Fibroblast of the aortic adventitia (primary cell): Measurements from ENCODE around the gene TMEFF1. TPM values are rescaled to one million over a fixed set of nuclear protein-coding genes. Genes with fewer than 3 reads are reported as not detected.
"Not testable (repeated sequence)": the region's sequence is repeated elsewhere in the genome, so short reads cannot be mapped to it uniquely, and the experiment has no call there.

Experiments used
- DNase-seq: peaks from one replicate; pipeline ENCODE4 v3.0.0-alpha.2; 2010; ENCODE audit warnings: low read depth
- H3K4me3 ChIP-seq: 2 replicates; pipeline ENCODE4 v1.5.1; 2011; ENCODE audit warnings: low read depth, mild to moderate bottlenecking, control low read depth, low read length, moderate library complexity
- CTCF ChIP-seq: IDR thresholded peaks from 2 replicates; pipeline ENCODE4 v1.5.1; 2011; ENCODE audit warnings: mild to moderate bottlenecking, low read length, control low read depth, inconsistent platforms; ENCODE audit not compliant: insufficient read depth
- total RNA-seq: library from RNA; depleted of rRNA; stranded (reverse); fragments of >200 nt; gene quantifications from 2 replicates; pipeline ENCODE4 v1.2.3, GENCODE V29; 2012; ENCODE audit warnings: low replicate concordance

Gene TMEFF1
- total RNA-seq, 1 donor = 1.3 TPM

- TF ChIP-seq CTCF = no peak
- DNase-seq = no peak
- H3K4me3 ChIP-seq = no peak overlapping the region
Measured at GRCh38 chr9:100511205-100511604, 38.3 kb downstream of the TMEFF1 start.

- no peak for TF ChIP-seq CTCF
- DNase-seq = peak; percentile 35
- H3K4me3 ChIP-seq = no peak overlapping the region
Measured at GRCh38 chr9:100515578-100516494, 42.9 kb downstream of the TMEFF1 start.

GRCh38 chr9:100521282-100521681 is 48.3 kb downstream of the TMEFF1 start:
- DNase-seq = no peak
- H3K4me3 ChIP-seq = no peak overlapping the region
- no peak for TF ChIP-seq CTCF

- DNase-seq = no peak
- no peak for TF ChIP-seq CTCF
- H3K4me3 ChIP-seq = no peak overlapping the region
Measured at GRCh38 chr9:100525563-100525962, 52.6 kb downstream of the TMEFF1 start.

GRCh38 chr9:100527180-100527794 is 54.3 kb downstream of the TMEFF1 start:
- H3K4me3 ChIP-seq, DNase-seq: not testable (repeated sequence)

- TF ChIP-seq CTCF = no peak
- no peak for DNase-seq
- no peak overlapping the region for H3K4me3 ChIP-seq
Measured at GRCh38 chr9:100534401-100534800, 61.5 kb downstream of the TMEFF1 start.

- no peak for TF ChIP-seq CTCF
- no peak overlapping the region for H3K4me3 ChIP-seq
Measured at GRCh38 chr9:100540327-100540726, 67.4 kb downstream of the TMEFF1 start.

More at GRCh38 chr9:100540327-100540726, 67.4 kb downstream of the TMEFF1 start:
- no peak for DNase-seq
